Measurements from ENCODE around the gene GTF2F2.
"Not testable (repeated sequence)": the region's sequence is repeated elsewhere in the genome, so short reads cannot be mapped to it uniquely, and the experiment has no call there.

The GTF2F2 gene

GRCh38 chr13:45180303-45180702 is 60.0 kb downstream of the GTF2F2 start:
- no peak for TF ChIP-seq CTCF (IDR thresholded peaks at IDR 0.05; ENCODE audit: low read depth, low read length)
- H3K4me3 ChIP-seq (ENCODE audit: low read depth, low read length): no peak overlapping the region
- H3K9me3 ChIP-seq: no peaks in the 10 kb centered on the region
- peaks cover 4% of the 10 kb centered on the region; the same call in 1 of the 2 replicates for H3K4me1 ChIP-seq
- no peaks in the 10 kb centered on the region for H3K27me3 ChIP-seq
- no peak for DNase-seq
- no peaks in the 10 kb centered on the region for H3K36me3 ChIP-seq

GRCh38 chr13:45180713-45181601 is 60.6 kb downstream of the GTF2F2 start:
- Histone ChIP-seq H3K4me1 (peaks cover 4% of the 10 kb centered on the region; the same call in 1 of the 2 replicates), H3K4me3 (ENCODE audit: low read depth, low read length) (no peak overlapping the region), H3K9me3 (no peaks in the 10 kb centered on the region), H3K27me3 (no peaks in the 10 kb centered on the region), H3K36me3 (no peaks in the 10 kb centered on the region)
- TF ChIP-seq CTCF (IDR thresholded peaks at IDR 0.05; ENCODE audit: low read depth, low read length): no peak
- no peak for DNase-seq

GRCh38 chr13:45184693-45185092 is 64.4 kb downstream of the GTF2F2 start:
- Histone ChIP-seq H3K4me1 (no peaks in the 10 kb centered on the region), H3K9me3 (no peaks in the 10 kb centered on the region), H3K27me3 (no peaks in the 10 kb centered on the region), H3K36me3 (no peaks in the 10 kb centered on the region), H3K4me3 (ENCODE audit: low read depth, low read length) (no peak overlapping the region)
- TF ChIP-seq CTCF (IDR thresholded peaks at IDR 0.05; ENCODE audit: low read depth, low read length): no peak
- no peak for DNase-seq

- no peak for TF ChIP-seq CTCF (IDR thresholded peaks at IDR 0.05; ENCODE audit: low read depth, low read length)
- DNase-seq: no peak
- Histone ChIP-seq H3K9me3 (no peaks in the 10 kb centered on the region), H3K36me3 (no peaks in the 10 kb centered on the region), H3K27me3 (no peaks in the 10 kb centered on the region), H3K4me1 (no peaks in the 10 kb centered on the region), H3K4me3 (ENCODE audit: low read depth, low read length) (no peak overlapping the region)
Measured at GRCh38 chr13:45185286-45185685, 65.0 kb downstream of the GTF2F2 start.

GRCh38 chr13:45189077-45189476 is 68.8 kb downstream of the GTF2F2 start:
- not testable (repeated sequence) for H3K4me1 ChIP-seq; H3K36me3 ChIP-seq; DNase-seq; H3K4me3 ChIP-seq (ENCODE audit: low read depth, low read length); H3K9me3 ChIP-seq; H3K27me3 ChIP-seq

- H3K36me3 ChIP-seq; H3K9me3 ChIP-seq; H3K27me3 ChIP-seq; H3K4me1 ChIP-seq; H3K4me3 ChIP-seq (ENCODE audit: low read depth, low read length); DNase-seq: not testable (repeated sequence)
Measured at GRCh38 chr13:45189511-45189910, 69.2 kb downstream of the GTF2F2 start.

- peaks cover 5% of the 10 kb centered on the region; the same call in 1 of the 2 replicates for H3K4me1 ChIP-seq
- no peak for TF ChIP-seq CTCF (IDR thresholded peaks at IDR 0.05; ENCODE audit: low read depth, low read length)
- H3K36me3 ChIP-seq: no peaks in the 10 kb centered on the region
- no peak overlapping the region for H3K4me3 ChIP-seq (ENCODE audit: low read depth, low read length)
- no peaks in the 10 kb centered on the region for H3K9me3 ChIP-seq
- no peak for DNase-seq
- H3K27me3 ChIP-seq: no peaks in the 10 kb centered on the region
Measured at GRCh38 chr13:45191874-45192273, 71.6 kb downstream of the GTF2F2 start.

Measured in BE2C (cell line).